IMR-90 (cell line): ENCODE measurements around the gene GRM4.

Experiments used
- CEBPB ChIP-seq: IDR thresholded peaks from 2 replicates; pipeline ENCODE4 v1.6.1; 2012; ENCODE audit warnings: low read depth, low read length, improper control_type of control experiment
- MAFK ChIP-seq: IDR thresholded peaks from 2 replicates; pipeline ENCODE4 v1.6.1; 2012; ENCODE audit warnings: low read depth, low read length, improper control_type of control experiment
- POLR2A ChIP-seq: IDR thresholded peaks from 2 replicates; pipeline ENCODE4 v1.6.1; 2012; ENCODE audit warnings: mild to moderate bottlenecking, low read depth, low read length
- RAD21 ChIP-seq: IDR thresholded peaks from 2 replicates; pipeline ENCODE4 v1.6.1; 2012; ENCODE audit warnings: low read length, improper control_type of control experiment
- SMC3 ChIP-seq: fragments of 150-350 bp; IDR thresholded peaks from 2 replicates; pipeline ENCODE4 v1.6.1; 2016; ENCODE audit warnings: low read depth, mild to moderate bottlenecking, antibody characterized with exemption, low read length, moderate library complexity
- USF2 ChIP-seq: fragments of 150-350 bp; IDR thresholded peaks from 2 replicates; pipeline ENCODE4 v1.6.1; 2017; ENCODE audit warnings: mild to moderate bottlenecking, antibody characterized with exemption, low read length, low read depth
- TF ChIP-seq, protein P1 (sequence below): conservative IDR thresholded peaks from 2 replicates; pipeline ENCODE4 v1.5.1; 2012; ENCODE audit warnings: mild to moderate bottlenecking, low read depth, low read length, improper control_type of control experiment

DNA sequence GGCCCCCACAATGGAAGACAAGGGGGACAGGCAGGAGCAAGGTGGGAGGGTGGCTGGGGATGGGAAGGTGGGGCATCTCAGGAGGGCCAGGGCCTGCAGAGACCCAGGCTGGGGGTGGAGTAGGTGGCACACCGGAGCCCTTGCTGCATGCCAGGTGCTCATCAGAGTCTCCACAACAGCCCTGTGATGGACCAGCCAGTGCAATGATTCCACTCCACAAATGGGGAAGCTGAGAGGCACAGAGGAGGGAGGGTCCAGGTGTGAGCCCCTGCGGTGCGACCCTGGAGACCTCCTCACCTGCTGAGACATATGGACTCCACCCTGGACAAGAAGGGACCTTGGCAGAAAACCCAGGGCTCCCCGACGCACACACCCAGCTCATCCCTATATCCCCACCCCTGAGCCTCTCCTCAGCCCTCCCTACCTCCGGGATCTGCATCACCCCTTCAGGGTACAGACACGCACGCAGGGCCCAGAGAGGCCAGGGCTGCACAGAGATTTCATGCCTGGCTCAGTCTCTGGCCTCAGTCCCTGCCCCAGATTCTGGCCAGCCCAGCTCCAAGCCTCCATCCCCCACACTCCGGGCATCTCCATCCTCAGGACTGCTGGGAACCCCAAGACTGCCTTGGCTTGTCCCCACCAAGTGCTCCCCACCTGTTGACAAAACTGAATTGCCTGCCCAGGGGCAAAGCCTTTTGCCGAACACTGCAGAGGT lies 7.1 kb upstream of the GRM4 start:
- TF ChIP-seq, protein P1, sequence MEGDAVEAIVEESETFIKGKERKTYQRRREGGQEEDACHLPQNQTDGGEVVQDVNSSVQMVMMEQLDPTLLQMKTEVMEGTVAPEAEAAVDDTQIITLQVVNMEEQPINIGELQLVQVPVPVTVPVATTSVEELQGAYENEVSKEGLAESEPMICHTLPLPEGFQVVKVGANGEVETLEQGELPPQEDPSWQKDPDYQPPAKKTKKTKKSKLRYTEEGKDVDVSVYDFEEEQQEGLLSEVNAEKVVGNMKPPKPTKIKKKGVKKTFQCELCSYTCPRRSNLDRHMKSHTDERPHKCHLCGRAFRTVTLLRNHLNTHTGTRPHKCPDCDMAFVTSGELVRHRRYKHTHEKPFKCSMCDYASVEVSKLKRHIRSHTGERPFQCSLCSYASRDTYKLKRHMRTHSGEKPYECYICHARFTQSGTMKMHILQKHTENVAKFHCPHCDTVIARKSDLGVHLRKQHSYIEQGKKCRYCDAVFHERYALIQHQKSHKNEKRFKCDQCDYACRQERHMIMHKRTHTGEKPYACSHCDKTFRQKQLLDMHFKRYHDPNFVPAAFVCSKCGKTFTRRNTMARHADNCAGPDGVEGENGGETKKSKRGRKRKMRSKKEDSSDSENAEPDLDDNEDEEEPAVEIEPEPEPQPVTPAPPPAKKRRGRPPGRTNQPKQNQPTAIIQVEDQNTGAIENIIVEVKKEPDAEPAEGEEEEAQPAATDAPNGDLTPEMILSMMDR: no peak
- TF ChIP-seq CEBPB (no peak), POLR2A (no peak), RAD21 (no peak), USF2 (no peak), MAFK (no peak), SMC3 (no peak)
